ENCODE results near the gene PLSCR1.
"Not testable (repeated sequence)": the region's sequence is repeated elsewhere in the genome, so short reads cannot be mapped to it uniquely, and the experiment has no call there.

PLSCR1 gene

GRCh38 chr3:146550743-146551510 is 6.5 kb upstream of the PLSCR1 start:
- no peak for DNase-seq (ENCODE audit: low read depth in 1 of 2, low spot score in 1 of 2)

GRCh38 chr3:146550070-146550615 is 5.7 kb upstream of the PLSCR1 start:
- no peak for DNase-seq (ENCODE audit: low read depth in 1 of 2, low spot score in 1 of 2)

GRCh38 chr3:146547235-146547835 is 2.9 kb upstream of the PLSCR1 start:
- no peak for DNase-seq (ENCODE audit: low read depth in 1 of 2, low spot score in 1 of 2)

- no peak for DNase-seq (ENCODE audit: low read depth in 1 of 2, low spot score in 1 of 2)
Measured at GRCh38 chr3:146546366-146546965, 2.1 kb upstream of the PLSCR1 start.

GRCh38 chr3:146544929-146545528 is 622 bp upstream of the PLSCR1 start:
- DNase-seq (ENCODE audit: low read depth in 1 of 2, low spot score in 1 of 2) = no peak

GRCh38 chr3:146543461-146544001 is 876 bp downstream of the PLSCR1 start:
- no peak for DNase-seq (ENCODE audit: low read depth in 1 of 2, low spot score in 1 of 2)

- no peak for DNase-seq (ENCODE audit: low read depth in 1 of 2, low spot score in 1 of 2)
Measured at GRCh38 chr3:146542978-146543377, 1.4 kb downstream of the PLSCR1 start.

- no peak for DNase-seq (ENCODE audit: low read depth in 1 of 2, low spot score in 1 of 2)
Measured at GRCh38 chr3:146542179-146542578, 2.2 kb downstream of the PLSCR1 start.

GRCh38 chr3:146540978-146541377 is 3.4 kb downstream of the PLSCR1 start:
- DNase-seq (ENCODE audit: low read depth in 1 of 2, low spot score in 1 of 2) = no peak

GRCh38 chr3:146540236-146540635 is 4.2 kb downstream of the PLSCR1 start:
- no peak for DNase-seq (ENCODE audit: low read depth in 1 of 2, low spot score in 1 of 2)

GRCh38 chr3:146539315-146539714 is 5.1 kb downstream of the PLSCR1 start:
- DNase-seq (ENCODE audit: low read depth in 1 of 2, low spot score in 1 of 2) = no peak

GRCh38 chr3:146537603-146538002 is 6.8 kb downstream of the PLSCR1 start:
- no peak for DNase-seq (ENCODE audit: low read depth in 1 of 2, low spot score in 1 of 2)

- no peak for DNase-seq (ENCODE audit: low read depth in 1 of 2, low spot score in 1 of 2)
Measured at GRCh38 chr3:146536681-146537080, 7.7 kb downstream of the PLSCR1 start.

GRCh38 chr3:146532406-146532805 is 12.0 kb downstream of the PLSCR1 start:
- no peak for DNase-seq (ENCODE audit: low read depth in 1 of 2, low spot score in 1 of 2)

- DNase-seq (ENCODE audit: low read depth in 1 of 2, low spot score in 1 of 2) = no peak
Measured at GRCh38 chr3:146530609-146531008, 13.8 kb downstream of the PLSCR1 start.

- DNase-seq (ENCODE audit: low read depth in 1 of 2, low spot score in 1 of 2) = no peak
Measured at GRCh38 chr3:146529021-146529420, 15.4 kb downstream of the PLSCR1 start.

- DNase-seq (ENCODE audit: low read depth in 1 of 2, low spot score in 1 of 2) = no peak
Measured at GRCh38 chr3:146524961-146525360, 19.4 kb downstream of the PLSCR1 start.

- DNase-seq (ENCODE audit: low read depth in 1 of 2, low spot score in 1 of 2) = no peak
Measured at GRCh38 chr3:146523531-146523930, 20.9 kb downstream of the PLSCR1 start.

- not testable (repeated sequence) for DNase-seq (ENCODE audit: low read depth in 1 of 2, low spot score in 1 of 2)
Measured at GRCh38 chr3:146522174-146523158, 21.9 kb downstream of the PLSCR1 start.

- no peak for DNase-seq (ENCODE audit: low read depth in 1 of 2, low spot score in 1 of 2)
Measured at GRCh38 chr3:146521394-146521793, 23.0 kb downstream of the PLSCR1 start.

Data from activated T-helper 1 cell treated with anti-CD3 and anti-CD28 coated beads, Interleukin-2, amount 50 U/mL, for 16 hours (primary cell).